HepG2 (cell line): ENCODE measurements around the gene TPRKB.
A peak's percentile ranks its signal among the peaks of the same experiment; 100 is the strongest.

ENCODE experiments used
- CEBPB ChIP-seq: IDR thresholded peaks from 2 replicates; pipeline ENCODE4 v1.6.1; 2011; ENCODE audit warnings: low read depth, low read length, improper control_type of control experiment, borderline replicate concordance
- GATA4 ChIP-seq: sonication (generic); IDR thresholded peaks from 2 replicates; pipeline ENCODE4 v1.6.1; 2016; ENCODE audit warnings: antibody characterized with exemption, low read depth, borderline replicate concordance
- NR1H2 ChIP-seq: sonication (generic); formaldehyde crosslinking; IDR thresholded peaks from 2 replicates; pipeline ENCODE4 v1.8.1; 2022; ENCODE audit warnings: low read depth, missing genetic modification reagents, borderline replicate concordance
- POLR2A ChIP-seq, 2 experiments: IDR thresholded peaks; 2 replicates each; pipeline ENCODE4 v1.6.1; 2011; ENCODE audit warnings: low read depth in 2 of 2, low read length in 2 of 2, mild to moderate bottlenecking in 1 of 2, moderate library complexity in 1 of 2; ENCODE audit not compliant: insufficient read depth in 1 of 2
- RBFOX2 ChIP-seq: fragments of 200-400 bp; formaldehyde crosslinking; IDR thresholded peaks from 2 replicates; pipeline ENCODE4 v1.6.1; 2017; ENCODE audit warnings: low read depth, mild to moderate bottlenecking, low read length
- TF ChIP-seq, protein P1 (sequence below): sonication (generic); formaldehyde crosslinking; IDR thresholded peaks from 2 replicates; pipeline ENCODE4 v1.4.0; 2020; ENCODE audit warnings: missing genetic modification reagents
- TF ChIP-seq, protein P2 (sequence below): sonication (generic); formaldehyde crosslinking; IDR thresholded peaks from 2 replicates; pipeline ENCODE4 v1.5.0; 2020; ENCODE audit warnings: mild to moderate bottlenecking, missing genetic modification reagents, moderate library complexity

- no peak for TF ChIP-seq NR1H2 (CRISPR knock-in tag)
- TF ChIP-seq POLR2A (IDR thresholded peaks at IDR 0.05; ENCODE audit: insufficient read depth in 1 of 2, low read depth in 2 of 2, low read length in 2 of 2): no peak
- TF ChIP-seq CEBPB: no peak
- TF ChIP-seq, protein P1, sequence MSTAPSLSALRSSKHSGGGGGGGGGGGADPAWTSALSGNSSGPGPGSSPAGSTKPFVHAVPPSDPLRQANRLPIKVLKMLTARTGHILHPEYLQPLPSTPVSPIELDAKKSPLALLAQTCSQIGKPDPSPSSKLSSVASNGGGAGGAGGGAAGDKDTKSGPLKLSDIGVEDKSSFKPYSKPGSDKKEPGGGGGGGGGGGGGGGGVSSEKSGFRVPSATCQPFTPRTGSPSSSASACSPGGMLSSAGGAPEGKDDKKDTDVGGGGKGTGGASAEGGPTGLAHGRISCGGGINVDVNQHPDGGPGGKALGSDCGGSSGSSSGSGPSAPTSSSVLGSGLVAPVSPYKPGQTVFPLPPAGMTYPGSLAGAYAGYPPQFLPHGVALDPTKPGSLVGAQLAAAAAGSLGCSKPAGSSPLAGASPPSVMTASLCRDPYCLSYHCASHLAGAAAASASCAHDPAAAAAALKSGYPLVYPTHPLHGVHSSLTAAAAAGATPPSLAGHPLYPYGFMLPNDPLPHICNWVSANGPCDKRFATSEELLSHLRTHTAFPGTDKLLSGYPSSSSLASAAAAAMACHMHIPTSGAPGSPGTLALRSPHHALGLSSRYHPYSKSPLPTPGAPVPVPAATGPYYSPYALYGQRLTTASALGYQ (CRISPR knock-in tag): no peak
- TF ChIP-seq, protein P2, sequence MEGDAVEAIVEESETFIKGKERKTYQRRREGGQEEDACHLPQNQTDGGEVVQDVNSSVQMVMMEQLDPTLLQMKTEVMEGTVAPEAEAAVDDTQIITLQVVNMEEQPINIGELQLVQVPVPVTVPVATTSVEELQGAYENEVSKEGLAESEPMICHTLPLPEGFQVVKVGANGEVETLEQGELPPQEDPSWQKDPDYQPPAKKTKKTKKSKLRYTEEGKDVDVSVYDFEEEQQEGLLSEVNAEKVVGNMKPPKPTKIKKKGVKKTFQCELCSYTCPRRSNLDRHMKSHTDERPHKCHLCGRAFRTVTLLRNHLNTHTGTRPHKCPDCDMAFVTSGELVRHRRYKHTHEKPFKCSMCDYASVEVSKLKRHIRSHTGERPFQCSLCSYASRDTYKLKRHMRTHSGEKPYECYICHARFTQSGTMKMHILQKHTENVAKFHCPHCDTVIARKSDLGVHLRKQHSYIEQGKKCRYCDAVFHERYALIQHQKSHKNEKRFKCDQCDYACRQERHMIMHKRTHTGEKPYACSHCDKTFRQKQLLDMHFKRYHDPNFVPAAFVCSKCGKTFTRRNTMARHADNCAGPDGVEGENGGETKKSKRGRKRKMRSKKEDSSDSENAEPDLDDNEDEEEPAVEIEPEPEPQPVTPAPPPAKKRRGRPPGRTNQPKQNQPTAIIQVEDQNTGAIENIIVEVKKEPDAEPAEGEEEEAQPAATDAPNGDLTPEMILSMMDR (CRISPR knock-in tag): peak; percentile 33
- no peak for TF ChIP-seq GATA4
- TF ChIP-seq RBFOX2: no peak
These were observed 33.5 kb downstream of the TPRKB start for GRCh38 chr2:73703675-73704074.
